Hepatocyte (in vitro differentiated cells): Measurements from ENCODE around the gene SPAG4.

Source experiments
- CTCF ChIP-seq: fragments of 200-600 bp; sonication (generic); IDR thresholded peaks from 2 replicates; pipeline ENCODE4 v1.5.1; 2016; ENCODE audit warnings: antibody characterized with exemption, mild to moderate bottlenecking; ENCODE audit not compliant: poor library complexity
- EZH2 ChIP-seq: fragments of 200-600 bp; sonication (generic); IDR thresholded peaks from 2 replicates; pipeline ENCODE4 v1.6.1; 2016; ENCODE audit warnings: antibody characterized with exemption, mild to moderate bottlenecking, borderline replicate concordance
- EZH2phosphoT487 ChIP-seq: fragments of 200-600 bp; sonication (generic); IDR thresholded peaks from one replicate; pipeline ENCODE4 v1.6.1; 2018; ENCODE audit warnings: antibody characterized with exemption, mild to moderate bottlenecking, low read depth, moderate library complexity; ENCODE audit not compliant: unreplicated experiment, severe bottlenecking

GRCh38 chr20:35663516-35664465 is 48.2 kb downstream of the SPAG4 start:
- TF ChIP-seq CTCF: no peak
- no peak for TF ChIP-seq EZH2phosphoT487
- no peak for TF ChIP-seq EZH2
